ENCODE results near the gene HES2. TPM values are rescaled to one million over a fixed set of nuclear protein-coding genes. Genes with fewer than 3 reads are reported as not detected.
"Not testable (repeated sequence)": the region's sequence is repeated elsewhere in the genome, so short reads cannot be mapped to it uniquely, and the experiment has no call there.

Gene HES2
- total RNA-seq, 1 donor from 2014 or later = 0.07 TPM

GRCh38 chr1:6373961-6374720, 45.6 kb downstream of the HES2 start:
- no peak overlapping the region for H3K27ac Mint-ChIP-seq (ENCODE audit: unreplicated experiment)
- no peaks in the 10 kb centered on the region for H3K4me1 Mint-ChIP-seq
- no peak overlapping the region for H3K4me3 Mint-ChIP-seq
- H3K9me3 Mint-ChIP-seq = no peaks in the 10 kb centered on the region
- TF ChIP-seq, protein P1, sequence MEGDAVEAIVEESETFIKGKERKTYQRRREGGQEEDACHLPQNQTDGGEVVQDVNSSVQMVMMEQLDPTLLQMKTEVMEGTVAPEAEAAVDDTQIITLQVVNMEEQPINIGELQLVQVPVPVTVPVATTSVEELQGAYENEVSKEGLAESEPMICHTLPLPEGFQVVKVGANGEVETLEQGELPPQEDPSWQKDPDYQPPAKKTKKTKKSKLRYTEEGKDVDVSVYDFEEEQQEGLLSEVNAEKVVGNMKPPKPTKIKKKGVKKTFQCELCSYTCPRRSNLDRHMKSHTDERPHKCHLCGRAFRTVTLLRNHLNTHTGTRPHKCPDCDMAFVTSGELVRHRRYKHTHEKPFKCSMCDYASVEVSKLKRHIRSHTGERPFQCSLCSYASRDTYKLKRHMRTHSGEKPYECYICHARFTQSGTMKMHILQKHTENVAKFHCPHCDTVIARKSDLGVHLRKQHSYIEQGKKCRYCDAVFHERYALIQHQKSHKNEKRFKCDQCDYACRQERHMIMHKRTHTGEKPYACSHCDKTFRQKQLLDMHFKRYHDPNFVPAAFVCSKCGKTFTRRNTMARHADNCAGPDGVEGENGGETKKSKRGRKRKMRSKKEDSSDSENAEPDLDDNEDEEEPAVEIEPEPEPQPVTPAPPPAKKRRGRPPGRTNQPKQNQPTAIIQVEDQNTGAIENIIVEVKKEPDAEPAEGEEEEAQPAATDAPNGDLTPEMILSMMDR (conservative IDR thresholded peaks at IDR 0.05) = no peak
- H3K36me3 Mint-ChIP-seq (ENCODE audit: low read depth) = no peaks in the 10 kb centered on the region
- H3K27me3 Mint-ChIP-seq (ENCODE audit: low read depth) = no peaks in the 10 kb centered on the region
- no peak for DNase-seq (ENCODE audit: low read depth, low spot score)

- H3K27me3 Mint-ChIP-seq (ENCODE audit: low read depth); H3K9me3 Mint-ChIP-seq; H3K27ac Mint-ChIP-seq (ENCODE audit: unreplicated experiment); H3K4me3 Mint-ChIP-seq; H3K4me1 Mint-ChIP-seq; DNase-seq (ENCODE audit: low read depth, low spot score); H3K36me3 Mint-ChIP-seq (ENCODE audit: low read depth): not testable (repeated sequence)
These were observed 47.5 kb downstream of the HES2 start for GRCh38 chr1:6372236-6372635.

DNA sequence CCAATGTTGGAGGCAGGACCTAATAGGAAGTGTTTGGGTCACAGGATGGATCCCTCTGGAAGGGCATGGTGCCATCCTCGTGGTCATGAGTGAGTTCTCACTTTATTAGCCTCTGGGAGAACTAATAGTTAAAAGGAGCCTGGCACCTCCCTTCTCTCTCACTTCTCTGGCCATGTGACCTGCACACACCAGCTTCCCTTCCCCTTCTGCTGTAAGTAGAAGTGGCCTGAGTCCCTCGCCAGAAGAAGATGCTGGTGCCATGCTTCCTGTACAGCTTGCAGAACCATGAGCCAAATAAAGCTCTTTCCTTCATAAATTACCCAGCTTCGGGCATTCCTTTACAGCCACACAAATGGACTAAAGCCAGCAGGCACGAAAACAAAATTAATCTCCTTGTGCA, 49.7 kb downstream of the HES2 start:
- H3K27ac Mint-ChIP-seq (ENCODE audit: unreplicated experiment) = no peak overlapping the region
- H3K4me1 Mint-ChIP-seq = peaks cover 10% of the 10 kb centered on the region
- no peaks in the 10 kb centered on the region for H3K9me3 Mint-ChIP-seq
- no peaks in the 10 kb centered on the region for H3K36me3 Mint-ChIP-seq (ENCODE audit: low read depth)
- TF ChIP-seq, protein P1 (conservative IDR thresholded peaks at IDR 0.05) = no peak
- H3K4me3 Mint-ChIP-seq = no peak overlapping the region
- DNase-seq (ENCODE audit: low read depth, low spot score) = no peak
- H3K27me3 Mint-ChIP-seq (ENCODE audit: low read depth) = no peaks in the 10 kb centered on the region

DNA sequence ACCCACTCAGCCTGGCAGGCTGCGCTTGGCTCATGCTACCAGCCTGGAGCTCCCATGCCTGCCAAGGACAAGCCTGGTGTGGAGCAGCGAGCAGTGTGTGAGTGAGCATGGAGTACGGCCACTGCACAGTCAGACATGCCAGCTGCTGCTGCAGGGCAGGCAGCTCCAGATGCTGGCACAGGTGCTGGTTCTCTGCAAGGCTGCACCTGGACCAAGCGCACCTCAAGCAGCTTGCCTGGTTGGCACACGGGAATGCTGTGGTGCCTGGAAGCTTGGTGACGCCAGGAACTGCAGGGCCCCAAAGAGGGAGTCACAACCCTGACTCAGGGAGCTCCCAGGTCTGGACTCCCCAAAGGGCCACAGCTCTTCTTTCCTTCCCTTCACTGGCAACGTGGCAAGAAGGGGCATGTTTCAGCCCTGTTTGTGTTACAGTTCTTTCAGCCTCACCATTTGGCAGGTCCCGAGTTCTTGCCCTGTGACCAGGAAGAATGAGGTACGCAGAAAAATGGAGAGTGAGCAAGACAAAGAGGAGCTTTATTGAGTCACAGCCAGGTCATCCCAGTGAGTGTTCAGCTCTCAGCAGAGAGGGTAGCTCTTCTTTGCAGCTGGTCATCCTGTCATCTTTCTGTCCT, 52.2 kb downstream of the HES2 start:
- H3K4me1 Mint-ChIP-seq = peaks cover 21% of the 10 kb centered on the region

GRCh38 chr1:6365047-6365446, 54.7 kb downstream of the HES2 start:
- Mint-ChIP-seq H3K27me3 (ENCODE audit: low read depth) (no peaks in the 10 kb centered on the region), H3K4me3 (no peak overlapping the region), H3K27ac (ENCODE audit: unreplicated experiment) (no peak overlapping the region), H3K9me3 (no peaks in the 10 kb centered on the region), H3K4me1 (peaks cover 33% of the 10 kb centered on the region), H3K36me3 (ENCODE audit: low read depth) (peaks cover 10% of the 10 kb centered on the region)
- DNase-seq (ENCODE audit: low read depth, low spot score) = no peak
- TF ChIP-seq, protein P1 (conservative IDR thresholded peaks at IDR 0.05) = no peak

More for the DNA sequence above, 52.2 kb downstream of the HES2 start:
- TF ChIP-seq, protein P1 (conservative IDR thresholded peaks at IDR 0.05) = no peak
- no peak overlapping the region for H3K4me3 Mint-ChIP-seq
- peaks cover 10% of the 10 kb centered on the region for H3K36me3 Mint-ChIP-seq (ENCODE audit: low read depth)
- H3K27me3 Mint-ChIP-seq (ENCODE audit: low read depth) = no peaks in the 10 kb centered on the region
- H3K9me3 Mint-ChIP-seq = no peaks in the 10 kb centered on the region
- DNase-seq (ENCODE audit: low read depth, low spot score) = no peak
- H3K27ac Mint-ChIP-seq (ENCODE audit: unreplicated experiment) = peak overlapping the region; percentile 81
